HTR-8/SVneo (cell line): ENCODE results near the gene KIF19.
"Not testable (repeated sequence)": the region's sequence is repeated elsewhere in the genome, so short reads cannot be mapped to it uniquely, and the experiment has no call there.

Experiments
- DNase-seq: peaks from one replicate; pipeline ENCODE4 v3.0.0; 2011; ENCODE audit warnings: low spot score, mixed read lengths; ENCODE audit not compliant: insufficient read length
- FAIRE-seq: peaks from 2 replicates; lab custom pipeline; 2011; peaks lifted over from hg19 to GRCh38; lab: Jason Lieb, UNC

KIF19 gene

DNA sequence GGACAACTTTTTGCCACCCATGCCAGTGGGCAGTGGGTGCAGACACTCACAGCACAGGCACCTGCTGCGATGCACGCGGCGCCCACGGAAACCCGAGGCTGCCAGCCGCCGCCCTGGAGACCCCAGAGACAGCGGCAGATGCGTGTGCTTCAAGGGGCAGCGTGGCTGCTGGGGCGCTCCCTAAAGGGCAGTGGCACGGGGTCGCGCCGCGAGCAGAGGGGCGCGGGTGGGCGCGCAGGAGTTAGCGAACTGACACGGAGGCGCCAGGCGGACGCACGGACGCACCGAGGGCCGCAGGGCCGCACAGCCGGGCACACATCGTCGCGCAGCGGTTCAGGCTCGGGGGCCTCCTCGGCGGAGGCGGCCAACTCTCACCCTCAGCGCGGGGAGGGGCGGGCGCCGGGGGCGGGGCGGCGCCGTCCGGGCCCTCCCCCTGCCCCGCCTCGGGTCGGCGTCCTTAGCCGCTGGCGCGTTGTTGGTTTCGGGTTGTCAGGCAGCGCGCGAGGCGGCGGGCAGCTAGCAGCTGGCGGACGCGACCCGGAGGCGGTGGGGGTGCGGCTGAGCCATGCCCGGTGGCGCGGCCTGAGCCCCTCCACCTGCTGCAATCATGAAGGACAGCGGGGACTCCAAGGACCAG lies at the start of gene KIF19:
Gene KIF19 (plus strand): TSS at position 484 of the 637 bp plus-strand sequence. CDS start 124 bp downstream, at position 608.
- DNase-seq (no peak), FAIRE-seq (no peak)

GRCh38 chr17:74276541-74277009 lies 49.5 kb upstream of the KIF19 start:
- DNase-seq (no peak), FAIRE-seq (no peak)

DNA sequence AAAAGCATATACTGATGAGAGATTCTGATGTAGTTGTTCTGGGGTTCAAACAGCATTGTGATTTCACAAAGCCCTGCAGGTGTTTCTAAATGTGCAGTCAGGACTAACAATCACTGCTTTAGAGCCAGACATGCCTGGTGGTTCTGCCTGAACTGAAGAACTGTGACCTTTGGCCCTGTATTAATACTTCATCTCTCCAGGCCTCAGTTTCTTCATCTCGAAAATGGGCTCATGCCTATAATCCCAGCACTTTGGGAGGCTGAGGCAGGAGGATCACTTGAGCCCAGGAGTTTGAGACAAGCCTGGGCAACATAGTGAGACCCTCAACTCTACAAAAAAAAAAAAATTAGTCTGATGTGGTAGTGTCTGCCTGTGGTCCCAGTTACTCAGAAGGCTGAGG lies 48.1 kb upstream of the KIF19 start:
- DNase-seq (no peak), FAIRE-seq (no peak)

GRCh38 chr17:74279617-74280016 lies 46.4 kb upstream of the KIF19 start:
- not testable (repeated sequence) for FAIRE-seq, DNase-seq

GRCh38 chr17:74280093-74280513 lies 45.9 kb upstream of the KIF19 start:
- DNase-seq (no peak), FAIRE-seq (no peak)

DNA sequence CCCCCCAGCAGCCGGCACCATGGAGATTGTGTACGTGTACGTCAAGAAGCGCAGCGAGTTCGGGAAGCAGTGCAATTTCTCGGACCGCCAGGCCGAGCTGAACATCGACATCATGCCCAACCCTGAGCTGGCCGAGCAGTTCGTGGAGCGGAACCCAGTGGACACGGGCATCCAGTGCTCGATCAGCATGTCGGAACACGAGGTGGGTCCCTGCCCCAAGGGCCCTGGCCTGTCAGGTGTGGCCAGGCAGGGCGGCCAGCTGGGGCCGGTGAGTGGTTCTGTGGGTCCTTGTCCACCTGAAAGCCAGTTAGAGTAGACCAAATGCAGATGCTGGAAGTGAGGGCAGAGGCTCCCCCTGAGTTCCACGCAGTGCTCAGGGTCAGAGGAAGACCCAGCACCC lies 44.2 kb upstream of the KIF19 start:
- DNase-seq (no peak), FAIRE-seq (peak; percentile 46)

GRCh38 chr17:74282274-74282586 lies 43.8 kb upstream of the KIF19 start:
- FAIRE-seq, DNase-seq: not testable (repeated sequence)

DNA sequence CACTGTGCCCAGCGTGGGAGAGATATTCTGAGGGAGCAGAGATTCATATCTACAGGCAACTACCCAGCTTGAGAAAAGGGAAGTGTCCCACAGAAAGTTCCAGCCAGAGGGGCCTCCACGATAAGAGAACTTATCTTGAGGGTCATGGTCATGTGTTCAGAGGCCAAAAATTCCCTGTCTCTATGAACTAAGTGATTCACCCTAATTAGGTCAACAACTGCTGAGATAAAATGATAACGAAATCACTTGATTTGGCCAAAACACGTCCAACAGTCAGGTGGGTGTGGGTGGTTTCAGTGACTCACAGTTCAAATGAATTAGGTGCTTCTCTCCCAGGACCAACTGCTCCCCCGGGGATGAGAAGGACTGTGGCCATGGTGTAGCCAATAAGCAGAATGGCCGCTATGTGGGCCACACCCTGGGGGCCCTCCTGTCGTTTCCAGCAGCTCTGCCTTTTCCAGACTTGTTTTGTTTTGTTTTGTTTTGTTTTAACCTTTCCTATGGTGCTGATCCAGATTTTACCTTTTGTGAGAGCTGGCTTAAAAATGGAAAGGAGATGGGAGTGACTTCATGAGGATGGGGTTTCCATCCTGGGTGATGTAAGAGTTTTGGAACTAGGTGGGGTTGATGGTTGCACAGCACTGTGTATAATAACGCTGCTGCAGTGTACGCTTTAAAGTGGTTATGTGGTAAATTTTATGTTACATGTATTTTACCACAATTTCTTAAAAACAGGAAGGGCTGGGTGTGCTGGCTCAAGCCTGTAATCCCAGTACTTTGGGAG lies 43.2 kb upstream of the KIF19 start:
- DNase-seq: no peak
- FAIRE-seq: no peak

- FAIRE-seq: no peak
Measured at GRCh38 chr17:74283371-74283673, 42.7 kb upstream of the KIF19 start.

DNA sequence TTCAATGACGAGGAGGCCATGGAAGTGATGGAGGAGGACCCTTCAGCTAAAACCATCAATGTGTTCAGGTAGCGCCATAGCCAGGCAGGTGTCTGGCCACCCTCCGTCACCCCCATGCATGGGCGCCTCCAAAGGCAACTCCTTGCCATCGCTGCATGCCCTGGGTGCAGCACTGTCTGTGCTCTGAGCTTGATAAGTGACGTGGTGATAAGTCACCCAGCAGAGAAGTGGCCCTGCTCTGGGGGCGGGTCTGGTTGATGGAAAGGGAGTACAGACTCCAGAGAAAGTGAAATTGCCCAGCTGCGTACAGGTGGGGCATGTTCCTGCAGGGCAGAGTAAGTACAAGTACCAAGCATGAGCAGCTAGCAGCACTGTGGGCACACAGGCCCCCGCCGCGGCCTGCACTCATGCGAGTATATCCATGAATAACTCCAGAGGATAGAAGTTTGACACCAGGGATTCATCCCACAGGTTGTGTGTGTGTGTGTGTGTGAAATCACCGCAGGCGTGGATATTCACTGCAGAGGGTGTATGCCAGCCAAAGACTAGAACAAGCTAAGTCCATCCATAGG lies 38.9 kb upstream of the KIF19 start:
- FAIRE-seq (no peak), DNase-seq (no peak)

More at GRCh38 chr17:74283371-74283673, 42.7 kb upstream of the KIF19 start:
- DNase-seq: no peak

DNA sequence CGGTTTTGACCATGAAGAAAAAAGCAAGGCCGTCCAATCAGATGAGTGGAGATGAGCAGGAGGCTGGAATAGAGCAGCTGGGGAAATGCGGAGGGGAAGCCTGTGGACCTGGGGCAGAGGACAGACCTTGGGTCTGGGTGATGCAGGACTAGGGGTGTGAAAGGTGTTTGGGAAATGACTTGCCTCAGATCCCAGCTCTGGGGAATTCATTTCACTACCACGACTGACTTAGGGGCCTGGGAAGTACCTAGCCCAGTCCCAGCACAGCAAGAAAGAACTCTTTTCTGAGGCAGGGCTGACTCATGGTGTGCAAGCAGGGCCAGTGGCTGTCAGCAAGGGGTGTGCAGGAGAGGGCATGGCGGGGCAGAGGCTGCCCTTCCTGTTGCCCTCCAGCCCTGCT lies 37.2 kb upstream of the KIF19 start:
- DNase-seq (no peak), FAIRE-seq (no peak)

DNA sequence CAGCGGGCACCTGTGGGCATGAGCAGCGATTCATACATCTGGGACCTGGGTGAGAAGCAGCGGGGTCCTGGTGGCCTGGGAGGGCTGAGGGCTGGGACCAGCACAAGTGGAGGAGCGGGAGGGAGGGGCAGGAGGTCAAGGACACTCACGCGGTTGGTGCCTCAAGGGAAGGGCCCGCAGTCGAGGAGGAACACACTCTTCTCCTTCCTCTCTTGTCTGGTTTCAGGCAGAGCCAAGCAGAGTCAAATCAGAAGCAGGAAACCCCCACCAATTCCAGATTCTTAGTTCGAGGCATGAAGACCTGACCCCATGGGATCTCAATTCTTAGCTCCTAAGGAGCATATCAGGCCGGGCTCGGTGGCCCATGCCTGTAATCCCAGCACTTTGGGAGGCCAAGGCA lies 36.3 kb upstream of the KIF19 start:
- no peak for FAIRE-seq
- no peak for DNase-seq

DNA sequence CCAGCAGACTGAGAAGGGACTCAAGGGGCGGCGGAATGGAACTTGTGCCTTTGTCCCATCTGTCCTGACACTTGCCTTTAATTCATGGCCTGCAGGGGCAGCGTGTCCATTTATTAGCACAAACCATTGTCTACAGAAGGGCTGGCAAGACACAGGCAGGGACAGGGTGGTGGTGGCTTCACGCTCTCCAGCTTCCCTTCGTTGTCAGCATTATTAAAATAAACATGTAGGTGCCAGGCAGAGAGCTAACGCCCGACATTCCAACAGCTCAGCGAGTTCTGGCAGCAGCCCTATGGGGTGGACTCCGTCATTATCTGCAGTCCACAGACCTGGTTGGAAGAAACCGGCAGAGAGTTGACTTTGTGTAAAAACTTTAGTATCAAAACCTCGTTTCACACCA lies 35.7 kb upstream of the KIF19 start:
- DNase-seq (no peak), FAIRE-seq (no peak)

- DNase-seq: no peak
- FAIRE-seq: no peak
Measured at GRCh38 chr17:74292495-74292894, 33.5 kb upstream of the KIF19 start.

DNA sequence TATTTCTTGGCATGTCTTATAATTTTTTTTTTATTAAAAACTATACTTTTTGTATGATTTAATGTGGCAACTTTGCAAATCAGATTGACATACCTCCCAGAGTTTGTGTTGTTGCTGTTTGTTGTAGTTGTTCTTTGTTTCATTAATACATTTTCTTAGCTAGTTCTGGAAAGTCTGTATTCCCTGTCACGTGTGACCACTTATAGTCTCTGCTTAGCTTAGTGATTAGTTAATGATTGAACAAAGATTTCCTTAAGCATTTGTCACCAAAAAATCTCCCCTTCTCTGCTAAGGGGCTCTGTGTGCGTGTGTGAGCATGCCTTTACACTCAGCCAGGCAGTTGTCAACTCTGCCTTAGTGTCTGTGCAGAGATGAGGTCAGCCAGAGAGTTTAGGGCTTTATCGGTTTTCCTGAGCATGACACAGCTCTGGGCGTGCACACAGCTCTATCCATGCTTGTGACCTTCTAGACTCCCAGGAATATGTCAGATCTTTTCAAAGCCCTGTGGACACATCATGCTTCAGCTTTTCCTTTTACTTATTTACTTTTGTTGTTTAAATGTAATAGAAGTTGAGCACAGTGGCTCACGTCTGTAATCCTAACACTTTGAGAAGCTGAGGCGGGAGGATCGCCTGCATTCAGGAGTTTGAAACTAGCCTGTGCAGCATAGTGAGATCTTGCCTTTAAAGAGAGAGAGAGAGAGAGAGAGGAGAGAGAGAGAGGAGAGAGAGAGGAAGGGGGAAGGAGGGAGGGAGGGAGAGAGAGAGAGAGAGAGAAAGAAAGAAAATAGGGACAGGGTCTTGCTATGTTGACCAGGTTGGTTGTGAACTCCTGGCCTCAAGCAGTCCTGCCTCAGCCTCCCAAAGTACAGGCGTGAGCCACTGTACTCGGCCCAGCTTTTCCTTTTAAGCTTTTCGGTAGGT lies 30.1 kb upstream of the KIF19 start:
- DNase-seq (no peak), FAIRE-seq (no peak)

GRCh38 chr17:74296548-74296936 lies 29.5 kb upstream of the KIF19 start:
- FAIRE-seq: no peak
- peak; percentile 54 for DNase-seq

- no peak for FAIRE-seq
Measured at GRCh38 chr17:74297941-74298340, 28.1 kb upstream of the KIF19 start.

GRCh38 chr17:74298778-74299177 lies 27.2 kb upstream of the KIF19 start:
- no peak for FAIRE-seq
- DNase-seq: no peak

More at GRCh38 chr17:74297941-74298340, 28.1 kb upstream of the KIF19 start:
- no peak for DNase-seq

GRCh38 chr17:74299226-74300009 lies 26.6 kb upstream of the KIF19 start:
- DNase-seq (no peak), FAIRE-seq (no peak)

GRCh38 chr17:74303305-74303704 lies 22.7 kb upstream of the KIF19 start:
- DNase-seq: no peak
- FAIRE-seq: no peak
